AG09309 (cell line): Measurements from ENCODE around the gene KCNN4.

ENCODE experiments used
- DNase-seq: peaks from one replicate; pipeline ENCODE4 v3.0.0-alpha.2; 2010; ENCODE audit warnings: low read depth
- H3K4me3 ChIP-seq: 2 replicates; pipeline ENCODE4 v1.5.1; 2011; ENCODE audit warnings: mild to moderate bottlenecking, low read depth, low read length, moderate library complexity; ENCODE audit not compliant: control insufficient read depth
- CTCF ChIP-seq: IDR thresholded peaks from 2 replicates; pipeline ENCODE4 v1.5.1; 2011; ENCODE audit warnings: mild to moderate bottlenecking, low read depth, low read length, inconsistent platforms; ENCODE audit not compliant: insufficient read depth, control insufficient read depth; ENCODE audit errors: missing control alignments

The KCNN4 gene

GRCh38 chr19:43797556-43797955 is 16.8 kb upstream of the KCNN4 start:
- no peak overlapping the region for H3K4me3 ChIP-seq
- no peak for TF ChIP-seq CTCF
- no peak for DNase-seq

GRCh38 chr19:43797118-43797517 is 16.3 kb upstream of the KCNN4 start:
- H3K4me3 ChIP-seq, result no peak overlapping the region
- no peak for TF ChIP-seq CTCF
- no peak for DNase-seq

- TF ChIP-seq CTCF, result no peak
- DNase-seq, result no peak
- H3K4me3 ChIP-seq, result no peak overlapping the region
Measured at GRCh38 chr19:43790587-43790986, 9.8 kb upstream of the KCNN4 start.

GRCh38 chr19:43789029-43789428 is 8.3 kb upstream of the KCNN4 start:
- no peak for DNase-seq
- no peak for TF ChIP-seq CTCF
- no peak overlapping the region for H3K4me3 ChIP-seq

GRCh38 chr19:43786665-43787064 is 5.9 kb upstream of the KCNN4 start:
- no peak overlapping the region for H3K4me3 ChIP-seq

GRCh38 chr19:43784981-43785808 is 4.4 kb upstream of the KCNN4 start:
- peak; percentile 100 for TF ChIP-seq CTCF
- no peak for DNase-seq
- H3K4me3 ChIP-seq, result no peak overlapping the region

More at GRCh38 chr19:43786665-43787064, 5.9 kb upstream of the KCNN4 start:
- DNase-seq, result no peak
- no peak for TF ChIP-seq CTCF
